ENCODE data around the gene EYS.

The EYS gene

GRCh38 chr6:65098349-65098748 lies 608.7 kb downstream of the EYS start:
- H3K4ac ChIP-seq (ENCODE audit: low read depth in 1 of 2, low read length in 2 of 2) = no peak overlapping the region
- no peak overlapping the region for H3K23ac ChIP-seq (ENCODE audit: low read length in 2 of 2)
- no peaks in the 10 kb centered on the region for H3K36me3 ChIP-seq (ENCODE audit: control insufficient read depth in 1 of 2, insufficient read depth in 2 of 2, low read depth in 1 of 2, low read length in 2 of 2)
- H2AFZ ChIP-seq (ENCODE audit: low read depth, low read length) = no peak overlapping the region
- no peak overlapping the region for H2BK12ac ChIP-seq (ENCODE audit: low read length in 2 of 2)
- WGBS = 63% methylated on average over 1 of the region's 1 CpG
- H4K8ac ChIP-seq (ENCODE audit: low read length) = no peak overlapping the region
- H3K9me3 ChIP-seq (ENCODE audit: control insufficient read depth, low read length) = no peaks in the 10 kb centered on the region
- no peaks in the 10 kb centered on the region for H3K27me3 ChIP-seq (ENCODE audit: control insufficient read depth in 1 of 2, insufficient read depth in 1 of 2, low read length in 2 of 2)
- no peak overlapping the region for H3K9ac ChIP-seq (ENCODE audit: low read length)
- no peak overlapping the region for H3K14ac ChIP-seq (ENCODE audit: low read length in 2 of 2)
- no peak overlapping the region for H4K91ac ChIP-seq (ENCODE audit: low read length)
- H2AK5ac ChIP-seq (ENCODE audit: low read length, severe bottlenecking) = no peak overlapping the region
- no peak overlapping the region for H2BK120ac ChIP-seq (ENCODE audit: low read depth, low read length)
- no peak overlapping the region for H3K4me2 ChIP-seq (ENCODE audit: low read length, poor library complexity, severe bottlenecking)
- no peak overlapping the region for H2BK15ac ChIP-seq (ENCODE audit: low read depth, poor library complexity, severe bottlenecking)
- H3K79me1 ChIP-seq (replicated peaks; ENCODE audit: low read length, poor library complexity, severe bottlenecking) = no peaks in the 10 kb centered on the region
- H3K18ac ChIP-seq (ENCODE audit: low read depth in 1 of 2, low read length in 2 of 2) = no peak overlapping the region
- H3K27ac ChIP-seq (ENCODE audit: low read length, poor library complexity, severe bottlenecking) = no peak overlapping the region
- no peak overlapping the region for H3K4me3 ChIP-seq (ENCODE audit: insufficient read depth in 1 of 2, low read depth in 1 of 2, low read length in 2 of 2)
- no peak overlapping the region for H2BK5ac ChIP-seq (ENCODE audit: low read depth, low read length, poor library complexity, severe bottlenecking)
- no peaks in the 10 kb centered on the region for H3K4me1 ChIP-seq (ENCODE audit: control insufficient read depth, insufficient read depth, low read depth, low read length)
- DNase-seq = no peak

- no peak overlapping the region for H2BK5ac ChIP-seq (ENCODE audit: low read depth, low read length, poor library complexity, severe bottlenecking)
- H3K4ac ChIP-seq (ENCODE audit: low read depth in 1 of 2, low read length in 2 of 2) = no peak overlapping the region
- H2AK5ac ChIP-seq (ENCODE audit: low read length, severe bottlenecking) = no peak overlapping the region
- no peak overlapping the region for H2BK15ac ChIP-seq (ENCODE audit: low read depth, poor library complexity, severe bottlenecking)
- no peak overlapping the region for H3K27ac ChIP-seq (ENCODE audit: low read length, poor library complexity, severe bottlenecking)
- 95% methylated on average over 2 of the region's 8 CpGs for WGBS
- no peak overlapping the region for H3K18ac ChIP-seq (ENCODE audit: low read depth in 1 of 2, low read length in 2 of 2)
- DNase-seq = no peak
- no peaks in the 10 kb centered on the region for H3K27me3 ChIP-seq (ENCODE audit: control insufficient read depth in 1 of 2, insufficient read depth in 1 of 2, low read length in 2 of 2)
- H4K91ac ChIP-seq (ENCODE audit: low read length) = no peak overlapping the region
- no peak overlapping the region for H2BK12ac ChIP-seq (ENCODE audit: low read length in 2 of 2)
- no peak overlapping the region for H2AFZ ChIP-seq (ENCODE audit: low read depth, low read length)
- no peak overlapping the region for H3K23ac ChIP-seq (ENCODE audit: low read length in 2 of 2)
- no peak overlapping the region for H2BK120ac ChIP-seq (ENCODE audit: low read depth, low read length)
- no peak overlapping the region for H3K9ac ChIP-seq (ENCODE audit: low read length)
- H4K8ac ChIP-seq (ENCODE audit: low read length) = no peak overlapping the region
- H3K4me1 ChIP-seq (ENCODE audit: control insufficient read depth, insufficient read depth, low read depth, low read length) = no peaks in the 10 kb centered on the region
- no peak overlapping the region for H3K4me3 ChIP-seq (ENCODE audit: insufficient read depth in 1 of 2, low read depth in 1 of 2, low read length in 2 of 2)
- H3K79me1 ChIP-seq (replicated peaks; ENCODE audit: low read length, poor library complexity, severe bottlenecking) = no peaks in the 10 kb centered on the region
- no peak overlapping the region for H3K14ac ChIP-seq (ENCODE audit: low read length in 2 of 2)
- no peak overlapping the region for H3K4me2 ChIP-seq (ENCODE audit: low read length, poor library complexity, severe bottlenecking)
- H3K9me3 ChIP-seq (ENCODE audit: control insufficient read depth, low read length) = peaks cover 6% of the 10 kb centered on the region
- H3K36me3 ChIP-seq (ENCODE audit: control insufficient read depth in 1 of 2, insufficient read depth in 2 of 2, low read depth in 1 of 2, low read length in 2 of 2) = no peaks in the 10 kb centered on the region
These were observed 615.5 kb downstream of the EYS start for GRCh38 chr6:65091561-65091960.

DNA sequence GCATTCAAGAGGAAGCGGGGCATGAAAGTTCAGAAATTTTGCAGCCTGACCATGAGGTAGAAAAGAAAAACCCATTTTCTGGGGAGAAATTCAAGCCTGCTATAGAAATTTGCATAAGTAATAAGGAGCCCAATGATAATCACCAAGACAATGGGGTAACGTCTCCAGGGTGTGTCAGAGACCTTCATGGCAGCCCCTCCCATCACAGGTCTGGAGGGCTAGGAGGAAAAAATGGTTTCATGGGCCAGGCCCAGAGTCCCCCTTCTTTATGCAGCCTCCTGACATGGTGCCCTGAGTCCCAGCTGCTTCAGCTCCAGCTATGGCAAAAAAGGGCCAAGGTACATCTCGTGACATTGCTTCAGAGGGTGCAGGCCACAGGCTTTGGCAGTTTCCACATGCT lies 618.5 kb downstream of the EYS start:
- H3K9ac ChIP-seq (ENCODE audit: low read length) = no peak overlapping the region
- H3K4me1 ChIP-seq (ENCODE audit: control insufficient read depth, insufficient read depth, low read depth, low read length) = no peaks in the 10 kb centered on the region
- peaks cover 6% of the 10 kb centered on the region for H3K9me3 ChIP-seq (ENCODE audit: control insufficient read depth, low read length)
- H3K18ac ChIP-seq (ENCODE audit: low read depth in 1 of 2, low read length in 2 of 2) = no peak overlapping the region
- no peak overlapping the region for H3K4me3 ChIP-seq (ENCODE audit: insufficient read depth in 1 of 2, low read depth in 1 of 2, low read length in 2 of 2)
- H3K14ac ChIP-seq (ENCODE audit: low read length in 2 of 2) = no peak overlapping the region
- no peak overlapping the region for H4K91ac ChIP-seq (ENCODE audit: low read length)
- no peak overlapping the region for H3K23ac ChIP-seq (ENCODE audit: low read length in 2 of 2)
- no peaks in the 10 kb centered on the region for H3K27me3 ChIP-seq (ENCODE audit: control insufficient read depth in 1 of 2, insufficient read depth in 1 of 2, low read length in 2 of 2)
- H3K79me1 ChIP-seq (replicated peaks; ENCODE audit: low read length, poor library complexity, severe bottlenecking) = no peaks in the 10 kb centered on the region
- 89% methylated on average over 3 of the region's 3 CpGs for WGBS
- H2AK5ac ChIP-seq (ENCODE audit: low read length, severe bottlenecking) = no peak overlapping the region
- no peak overlapping the region for H2AFZ ChIP-seq (ENCODE audit: low read depth, low read length)
- no peak for DNase-seq
- H2BK120ac ChIP-seq (ENCODE audit: low read depth, low read length) = no peak overlapping the region
- H2BK5ac ChIP-seq (ENCODE audit: low read depth, low read length, poor library complexity, severe bottlenecking) = no peak overlapping the region
- H3K36me3 ChIP-seq (ENCODE audit: control insufficient read depth in 1 of 2, insufficient read depth in 2 of 2, low read depth in 1 of 2, low read length in 2 of 2) = no peaks in the 10 kb centered on the region
- H3K4ac ChIP-seq (ENCODE audit: low read depth in 1 of 2, low read length in 2 of 2) = no peak overlapping the region
- no peak overlapping the region for H2BK15ac ChIP-seq (ENCODE audit: low read depth, poor library complexity, severe bottlenecking)
- no peak overlapping the region for H2BK12ac ChIP-seq (ENCODE audit: low read length in 2 of 2)
- H3K4me2 ChIP-seq (ENCODE audit: low read length, poor library complexity, severe bottlenecking) = no peak overlapping the region
- H3K27ac ChIP-seq (ENCODE audit: low read length, poor library complexity, severe bottlenecking) = no peak overlapping the region
- H4K8ac ChIP-seq (ENCODE audit: low read length) = no peak overlapping the region

GRCh38 chr6:65081756-65082155 lies 625.3 kb downstream of the EYS start:
- Histone ChIP-seq H2AFZ (ENCODE audit: low read depth, low read length) (no peak overlapping the region), H3K4me3 (ENCODE audit: insufficient read depth in 1 of 2, low read depth in 1 of 2, low read length in 2 of 2) (no peak overlapping the region), H2BK120ac (ENCODE audit: low read depth, low read length) (no peak overlapping the region), H3K27me3 (ENCODE audit: control insufficient read depth in 1 of 2, insufficient read depth in 1 of 2, low read length in 2 of 2) (no peaks in the 10 kb centered on the region), H4K8ac (ENCODE audit: low read length) (no peak overlapping the region), H3K27ac (ENCODE audit: low read length, poor library complexity, severe bottlenecking) (no peak overlapping the region), H3K18ac (ENCODE audit: low read depth in 1 of 2, low read length in 2 of 2) (no peak overlapping the region), H3K36me3 (ENCODE audit: control insufficient read depth in 1 of 2, insufficient read depth in 2 of 2, low read depth in 1 of 2, low read length in 2 of 2) (no peaks in the 10 kb centered on the region), H2AK5ac (ENCODE audit: low read length, severe bottlenecking) (no peak overlapping the region), H3K9ac (ENCODE audit: low read length) (no peak overlapping the region), H2BK15ac (ENCODE audit: low read depth, poor library complexity, severe bottlenecking) (no peak overlapping the region), H4K91ac (ENCODE audit: low read length) (no peak overlapping the region), H3K9me3 (ENCODE audit: control insufficient read depth, low read length) (no peaks in the 10 kb centered on the region), H3K23ac (ENCODE audit: low read length in 2 of 2) (no peak overlapping the region), H2BK12ac (ENCODE audit: low read length in 2 of 2) (no peak overlapping the region), H2BK5ac (ENCODE audit: low read depth, low read length, poor library complexity, severe bottlenecking) (no peak overlapping the region), H3K4ac (ENCODE audit: low read depth in 1 of 2, low read length in 2 of 2) (no peak overlapping the region), H3K4me2 (ENCODE audit: low read length, poor library complexity, severe bottlenecking) (no peak overlapping the region), H3K79me1 (replicated peaks; ENCODE audit: low read length, poor library complexity, severe bottlenecking) (no peaks in the 10 kb centered on the region), H3K4me1 (ENCODE audit: control insufficient read depth, insufficient read depth, low read depth, low read length) (no peaks in the 10 kb centered on the region), H3K14ac (ENCODE audit: low read length in 2 of 2) (no peak overlapping the region)
- 100% methylated on average over 1 of the region's 1 CpG for WGBS
- DNase-seq = no peak

Measured in mesenchymal stem cell (in vitro differentiated cells and primary cell).